Measurements from ENCODE around the gene ZNF438.
"Not testable (repeated sequence)": the region's sequence is repeated elsewhere in the genome, so short reads cannot be mapped to it uniquely, and the experiment has no call there.

Gene ZNF438

GRCh38 chr10:30804478-30805055 is 227.1 kb downstream of the ZNF438 start:
- no peak for DNase-seq (ENCODE audit: low spot score)
- in situ Hi-C loops (cut with MboI; ENCODE audit: low sequenced_read_pairs, unreplicated experiment), result no loop called here
- no peak for TF ChIP-seq CTCF (IDR thresholded peaks at IDR 0.05; ENCODE audit: borderline replicate concordance, control extremely low read depth, extremely low read depth, insufficient read depth, missing control alignments)

- in situ Hi-C loops (cut with MboI; ENCODE audit: low sequenced_read_pairs, unreplicated experiment), result no loop called here
- DNase-seq (ENCODE audit: low spot score), result no peak
- no peak for TF ChIP-seq CTCF (IDR thresholded peaks at IDR 0.05; ENCODE audit: borderline replicate concordance, control extremely low read depth, extremely low read depth, insufficient read depth, missing control alignments)
Measured at GRCh38 chr10:30803892-30804322, 227.8 kb downstream of the ZNF438 start.

- no peak for TF ChIP-seq CTCF (IDR thresholded peaks at IDR 0.05; ENCODE audit: borderline replicate concordance, control extremely low read depth, extremely low read depth, insufficient read depth, missing control alignments)
- DNase-seq (ENCODE audit: low spot score), result no peak
- in situ Hi-C loops (cut with MboI; ENCODE audit: low sequenced_read_pairs, unreplicated experiment), result no loop called here
Measured at GRCh38 chr10:30803058-30803457, 228.6 kb downstream of the ZNF438 start.

GRCh38 chr10:30800368-30800767 is 231.3 kb downstream of the ZNF438 start:
- TF ChIP-seq CTCF (IDR thresholded peaks at IDR 0.05; ENCODE audit: borderline replicate concordance, control extremely low read depth, extremely low read depth, insufficient read depth, missing control alignments), result no peak
- DNase-seq (ENCODE audit: low spot score), result no peak
- in situ Hi-C loops (cut with MboI; ENCODE audit: low sequenced_read_pairs, unreplicated experiment), result no loop called here

GRCh38 chr10:30798646-30799185 is 232.9 kb downstream of the ZNF438 start:
- in situ Hi-C loops (cut with MboI; ENCODE audit: low sequenced_read_pairs, unreplicated experiment), result loop anchor here (25.0 kb wide), 1 partner anchor 689 kb away; no protein-coding TSS in a partner anchor
- TF ChIP-seq CTCF (IDR thresholded peaks at IDR 0.05; ENCODE audit: borderline replicate concordance, control extremely low read depth, extremely low read depth, insufficient read depth, missing control alignments), result no peak
- no peak for DNase-seq (ENCODE audit: low spot score)

- in situ Hi-C loops (cut with MboI; ENCODE audit: low sequenced_read_pairs, unreplicated experiment), result loop anchor here (25.0 kb wide), 1 partner anchor 692 kb away; no protein-coding TSS in a partner anchor
- DNase-seq (ENCODE audit: low spot score), result not testable (repeated sequence)
Measured at GRCh38 chr10:30795024-30795423, 236.6 kb downstream of the ZNF438 start.
